ENCODE data around the gene BRPF1. TPM values are rescaled to one million over a fixed set of nuclear protein-coding genes. Genes with fewer than 3 reads are reported as not detected.

Gene BRPF1, protein sequence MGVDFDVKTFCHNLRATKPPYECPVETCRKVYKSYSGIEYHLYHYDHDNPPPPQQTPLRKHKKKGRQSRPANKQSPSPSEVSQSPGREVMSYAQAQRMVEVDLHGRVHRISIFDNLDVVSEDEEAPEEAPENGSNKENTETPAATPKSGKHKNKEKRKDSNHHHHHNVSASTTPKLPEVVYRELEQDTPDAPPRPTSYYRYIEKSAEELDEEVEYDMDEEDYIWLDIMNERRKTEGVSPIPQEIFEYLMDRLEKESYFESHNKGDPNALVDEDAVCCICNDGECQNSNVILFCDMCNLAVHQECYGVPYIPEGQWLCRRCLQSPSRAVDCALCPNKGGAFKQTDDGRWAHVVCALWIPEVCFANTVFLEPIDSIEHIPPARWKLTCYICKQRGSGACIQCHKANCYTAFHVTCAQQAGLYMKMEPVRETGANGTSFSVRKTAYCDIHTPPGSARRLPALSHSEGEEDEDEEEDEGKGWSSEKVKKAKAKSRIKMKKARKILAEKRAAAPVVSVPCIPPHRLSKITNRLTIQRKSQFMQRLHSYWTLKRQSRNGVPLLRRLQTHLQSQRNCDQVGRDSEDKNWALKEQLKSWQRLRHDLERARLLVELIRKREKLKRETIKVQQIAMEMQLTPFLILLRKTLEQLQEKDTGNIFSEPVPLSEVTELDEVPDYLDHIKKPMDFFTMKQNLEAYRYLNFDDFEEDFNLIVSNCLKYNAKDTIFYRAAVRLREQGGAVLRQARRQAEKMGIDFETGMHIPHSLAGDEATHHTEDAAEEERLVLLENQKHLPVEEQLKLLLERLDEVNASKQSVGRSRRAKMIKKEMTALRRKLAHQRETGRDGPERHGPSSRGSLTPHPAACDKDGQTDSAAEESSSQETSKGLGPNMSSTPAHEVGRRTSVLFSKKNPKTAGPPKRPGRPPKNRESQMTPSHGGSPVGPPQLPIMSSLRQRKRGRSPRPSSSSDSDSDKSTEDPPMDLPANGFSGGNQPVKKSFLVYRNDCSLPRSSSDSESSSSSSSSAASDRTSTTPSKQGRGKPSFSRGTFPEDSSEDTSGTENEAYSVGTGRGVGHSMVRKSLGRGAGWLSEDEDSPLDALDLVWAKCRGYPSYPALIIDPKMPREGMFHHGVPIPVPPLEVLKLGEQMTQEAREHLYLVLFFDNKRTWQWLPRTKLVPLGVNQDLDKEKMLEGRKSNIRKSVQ (N-terminal part only)
- total RNA-seq: 10 to 100 TPM in 7 of 8 experiments, 1 to 10 TPM in 1; 9.7 to 22.7 (median 13.6) TPM

DNA sequence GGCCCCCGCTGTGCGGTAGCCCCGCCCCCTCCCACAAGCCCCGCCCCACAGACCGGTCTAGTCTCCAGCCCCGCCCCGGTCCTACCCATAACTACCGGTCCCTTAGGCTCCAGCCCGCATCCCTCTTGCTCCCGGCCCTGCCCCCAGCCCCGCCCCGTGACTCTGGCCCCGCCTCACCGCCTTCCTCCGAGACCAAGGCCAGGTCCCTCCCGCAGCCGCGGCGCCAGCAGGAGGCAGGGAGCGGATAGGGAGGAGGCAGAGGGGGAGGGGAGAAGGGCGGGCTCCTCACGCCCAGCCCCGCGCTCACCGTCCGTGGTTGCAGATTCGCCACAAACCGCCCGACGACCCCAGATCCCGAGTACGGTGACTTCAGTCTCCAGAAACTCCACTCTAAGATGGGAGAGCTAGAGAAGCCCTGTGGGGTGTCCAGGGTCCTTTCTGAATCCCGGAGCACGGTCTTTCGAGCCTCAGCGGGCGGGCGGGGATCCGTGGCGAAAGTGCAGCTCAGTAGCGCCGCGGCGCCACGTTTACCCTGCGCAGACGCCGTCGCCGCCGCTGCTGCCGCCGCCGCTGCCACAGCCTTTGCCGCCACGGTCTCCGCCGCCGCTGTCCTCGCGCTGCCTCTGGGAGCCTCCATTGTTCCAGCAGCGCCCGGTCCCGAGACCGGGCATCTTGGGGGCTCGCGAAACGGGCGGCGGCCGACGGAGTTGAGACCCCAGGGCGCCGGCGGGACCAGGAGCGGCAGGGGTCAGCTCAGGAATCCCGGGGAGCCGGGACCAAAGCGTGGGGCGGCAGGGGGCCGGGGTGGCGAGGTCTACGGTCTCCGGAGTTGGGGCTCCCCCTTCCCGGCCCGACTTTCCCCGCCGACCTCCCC is at the start of gene BRPF1:
Gene BRPF1 (plus strand): TSS at position 530 of the 874 bp plus-strand sequence. CDS start 2,406 bp downstream, outside the sequence.
- ATAC-seq (replicated peaks in 6 of 8): peak; percentile 89 to 98 (median 98)
- 0% methylated on average over 2 of the region's 88 CpGs; no CpG with 5 or more reads in 9 of the 10 experiments for WGBS, 10 experiments
- Histone ChIP-seq H3K4me3 (peak within 1 kb of the TSS; percentile 64 to 90 (median 84)), H3K4me1 (replicated peaks in 1 of 2) (peaks cover 7 to 8% of the 10 kb centered on the region in 2 donors), H3K27ac (peak within 1 kb of the TSS; percentile 100)
- in situ Hi-C loops (cut with MboI; ENCODE audit: low pct_unique_long_range_greater_than_20kb in 2 of 9, low sequenced_read_pairs in 9 of 9, unreplicated experiment in 9 of 9): no loop called here

DNA sequence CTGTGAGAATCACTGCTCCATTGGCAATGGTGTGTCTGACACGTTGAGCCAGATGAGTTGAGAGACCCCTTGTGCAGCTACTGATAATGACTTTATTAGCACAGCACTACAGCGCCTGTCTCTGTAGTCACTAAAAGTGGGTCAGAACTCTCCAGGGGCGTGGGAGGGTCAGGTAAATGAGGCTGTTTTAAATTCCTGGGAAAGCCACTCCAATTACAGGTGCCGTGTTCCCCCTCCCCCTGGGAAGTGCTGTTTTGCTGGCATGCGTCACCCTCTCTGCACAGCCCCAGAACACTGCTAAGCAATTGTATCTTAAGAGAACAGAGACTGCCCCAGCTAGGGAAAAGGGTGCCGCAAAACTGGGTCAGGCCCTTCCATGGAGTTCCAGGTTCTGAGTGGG is 49.4 kb upstream of the BRPF1 start:
- 33 to 100% (median 78%) methylated on average over 1 to 4 of the region's 6 CpGs; no CpG with 5 or more reads in 3 of the 10 experiments for WGBS, 10 experiments
- H3K4me3 ChIP-seq: no peak overlapping the region
- in situ Hi-C loops (cut with MboI; ENCODE audit: low pct_unique_long_range_greater_than_20kb in 2 of 9, low sequenced_read_pairs in 9 of 9, unreplicated experiment in 9 of 9): no loop called here
- no peak for ATAC-seq (replicated peaks in 6 of 8)
- H3K27ac ChIP-seq: no peak overlapping the region
- no peaks in the 10 kb centered on the region for H3K4me1 ChIP-seq (replicated peaks in 1 of 2)

DNA sequence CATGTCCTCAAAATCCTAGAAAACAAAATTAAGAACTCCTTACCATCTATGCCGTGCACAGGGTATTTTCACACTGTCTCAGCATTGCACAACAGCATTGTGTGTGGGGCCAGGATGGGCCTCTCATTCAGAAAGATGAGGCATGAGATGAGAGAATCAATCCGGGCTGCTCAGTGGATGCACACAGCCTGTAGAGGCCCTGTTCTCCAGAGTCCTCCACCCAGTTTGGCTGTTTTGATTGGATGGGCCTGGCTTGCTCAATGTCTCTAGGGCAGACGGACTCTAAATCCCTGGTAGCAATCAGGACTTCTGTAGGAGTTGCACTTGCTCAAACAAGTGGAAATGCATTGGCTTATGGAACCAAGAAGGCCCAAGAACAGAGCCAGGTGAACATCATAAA is 48.1 kb upstream of the BRPF1 start:
- no peak overlapping the region for H3K27ac ChIP-seq
- 50 to 100% (median 93%) methylated on average over 1 to 3 of the region's 3 CpGs; no CpG with 5 or more reads in 6 of the 10 experiments for whole genome bisulfite sequencing, 10 experiments
- in situ Hi-C loops (cut with MboI; ENCODE audit: low pct_unique_long_range_greater_than_20kb in 2 of 9, low sequenced_read_pairs in 9 of 9, unreplicated experiment in 9 of 9): no loop called here
- ATAC-seq (replicated peaks in 6 of 8): peak in 1 of 8 experiments; percentile 33
- no peaks in the 10 kb centered on the region for H3K4me1 ChIP-seq (replicated peaks in 1 of 2)
- no peak overlapping the region for H3K4me3 ChIP-seq

DNA sequence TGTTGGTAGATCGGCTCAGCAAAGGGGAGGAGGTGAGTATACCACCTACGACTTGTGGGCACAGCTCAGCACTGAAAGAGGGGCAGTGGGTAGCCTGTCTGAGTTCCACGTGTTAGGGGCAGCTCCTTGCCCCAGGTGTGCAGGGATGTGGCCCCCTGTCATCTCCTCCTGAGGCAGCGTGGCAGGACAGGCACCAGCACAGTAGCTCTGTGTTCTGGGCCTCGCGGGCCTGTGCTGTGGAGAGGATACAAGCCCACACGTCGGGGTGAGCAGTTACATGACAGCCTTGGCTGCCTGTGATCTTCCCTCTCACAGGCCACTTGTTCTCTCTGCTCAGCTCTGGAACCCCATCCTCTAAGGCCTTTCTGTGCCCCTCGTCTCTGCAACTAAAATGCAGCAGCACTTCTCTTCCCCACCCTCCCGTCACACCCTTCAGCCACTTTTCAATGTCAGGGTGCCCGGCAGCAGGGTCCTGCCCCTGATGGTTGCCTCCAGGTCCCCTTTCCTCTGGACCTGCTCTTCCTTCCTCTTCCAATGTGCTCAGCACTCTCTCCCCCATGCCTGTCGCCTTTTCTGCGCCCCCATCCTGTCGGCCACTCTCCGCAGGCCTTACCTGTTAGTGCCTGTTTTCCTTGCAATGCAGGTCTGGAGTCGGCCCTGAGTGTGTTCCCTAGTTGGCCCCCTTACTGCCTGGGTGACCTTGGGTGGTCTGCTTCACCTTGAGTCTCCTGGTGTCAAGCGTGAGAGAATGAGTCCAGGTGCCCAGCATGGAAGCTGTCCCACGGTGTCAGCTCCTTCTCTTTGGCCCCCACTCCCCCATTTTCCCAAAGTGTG is 46.1 kb upstream of the BRPF1 start:
- H3K4me3 ChIP-seq: no peak overlapping the region
- in situ Hi-C loops (cut with MboI; ENCODE audit: low pct_unique_long_range_greater_than_20kb in 2 of 9, low sequenced_read_pairs in 9 of 9, unreplicated experiment in 9 of 9): no loop called here
- no peaks in the 10 kb centered on the region for H3K4me1 ChIP-seq (replicated peaks in 1 of 2)
- no peak overlapping the region for H3K27ac ChIP-seq
- ATAC-seq (replicated peaks in 6 of 8): no peak
- WGBS, 10 experiments: 79 to 100% (median 92%) methylated on average over 1 to 7 of the region's 18 CpGs; no CpG with 5 or more reads in 2 of the 10 experiments

DNA sequence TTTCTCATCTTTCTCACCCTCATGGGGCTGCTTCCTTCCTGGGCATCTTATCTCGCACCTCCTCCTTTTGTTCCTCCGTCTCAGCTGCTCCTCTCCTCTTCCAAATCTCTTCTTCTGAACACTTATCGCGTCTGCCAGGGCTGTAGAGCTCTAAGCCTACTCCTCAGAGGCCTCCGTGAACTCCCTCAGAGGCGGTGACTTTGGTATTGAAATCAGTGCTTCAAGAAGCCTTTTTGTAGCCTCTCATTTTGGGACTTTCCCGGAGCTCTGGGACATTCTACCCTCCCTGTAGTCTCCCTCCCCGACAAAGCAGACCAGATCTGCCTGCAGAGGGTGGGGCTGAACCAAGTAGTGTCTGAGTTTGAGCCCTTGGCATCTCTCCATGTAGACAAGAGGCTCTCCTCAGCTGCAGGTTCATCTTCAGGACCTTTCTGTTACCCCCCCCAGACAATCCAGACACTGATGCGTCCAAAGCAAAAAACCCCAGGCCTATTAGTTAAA is 45.4 kb upstream of the BRPF1 start:
- in situ Hi-C loops (cut with MboI; ENCODE audit: low pct_unique_long_range_greater_than_20kb in 2 of 9, low sequenced_read_pairs in 9 of 9, unreplicated experiment in 9 of 9): no loop called here
- ATAC-seq (replicated peaks in 6 of 8): peak in 1 of 8 experiments; percentile 53
- no peak overlapping the region for H3K4me3 ChIP-seq
- no peaks in the 10 kb centered on the region for H3K4me1 ChIP-seq (replicated peaks in 1 of 2)
- whole genome bisulfite sequencing, 10 experiments: 91 to 100% (median 100%) methylated on average over 1 to 5 of the region's 9 CpGs; no CpG with 5 or more reads in 2 of the 10 experiments
- H3K27ac ChIP-seq: no peak overlapping the region

DNA sequence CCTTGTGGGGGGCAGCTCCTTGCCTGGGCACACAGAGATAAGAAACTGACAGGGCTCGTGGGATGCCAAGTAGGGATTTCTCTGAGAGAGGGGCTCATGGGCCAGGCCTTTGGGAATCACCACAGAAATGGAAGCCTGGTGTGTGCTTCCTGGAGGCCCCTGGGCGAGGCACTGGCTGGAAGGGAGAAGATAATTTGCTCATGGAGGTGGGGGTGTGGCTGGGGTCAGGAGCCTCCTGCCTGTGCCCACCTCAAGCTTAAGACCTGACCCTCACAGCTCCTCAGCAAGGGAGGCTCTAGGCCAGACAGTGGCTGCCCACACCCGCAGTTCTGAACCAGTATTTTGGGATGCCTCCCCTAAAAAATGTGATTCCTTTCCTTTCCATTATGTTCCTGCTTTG is 44.8 kb upstream of the BRPF1 start:
- no peak overlapping the region for H3K4me3 ChIP-seq
- no peaks in the 10 kb centered on the region for H3K4me1 ChIP-seq (replicated peaks in 1 of 2)
- ATAC-seq (replicated peaks in 6 of 8): no peak
- no peak overlapping the region for H3K27ac ChIP-seq
- in situ Hi-C loops (cut with MboI; ENCODE audit: low pct_unique_long_range_greater_than_20kb in 2 of 9, low sequenced_read_pairs in 9 of 9, unreplicated experiment in 9 of 9): no loop called here
- 62 to 100% (median 100%) methylated on average over 1 to 2 of the region's 3 CpGs; no CpG with 5 or more reads in 4 of the 10 experiments for WGBS, 10 experiments

DNA sequence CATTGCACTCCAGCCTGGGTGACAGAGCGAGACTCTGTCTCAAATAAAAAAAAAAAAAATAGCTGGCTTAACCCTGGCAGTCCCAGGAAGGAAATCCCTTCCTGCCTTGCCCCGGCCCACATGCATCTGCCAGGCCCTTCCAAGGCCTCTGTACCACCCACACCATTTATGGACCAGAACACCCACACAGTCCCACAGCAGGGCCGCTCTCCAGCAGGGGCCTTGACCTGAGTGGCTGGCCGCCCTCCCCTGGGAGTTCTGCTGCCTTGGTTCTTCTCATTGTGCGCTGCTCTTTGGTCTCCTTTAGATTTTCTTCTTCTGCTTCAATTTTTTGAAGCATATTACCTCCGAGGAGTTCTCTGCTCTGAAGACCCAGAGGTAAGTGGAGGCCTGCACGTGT is 44.0 kb upstream of the BRPF1 start:
- H3K27ac ChIP-seq: no peak overlapping the region
- WGBS, 10 experiments: 67 to 100% (median 100%) methylated on average over 1 to 5 of the region's 7 CpGs; no CpG with 5 or more reads in 4 of the 10 experiments
- ATAC-seq (replicated peaks in 6 of 8): no peak
- no peaks in the 10 kb centered on the region for H3K4me1 ChIP-seq (replicated peaks in 1 of 2)
- H3K4me3 ChIP-seq: no peak overlapping the region
- in situ Hi-C loops (cut with MboI; ENCODE audit: low pct_unique_long_range_greater_than_20kb in 2 of 9, low sequenced_read_pairs in 9 of 9, unreplicated experiment in 9 of 9): no loop called here

DNA sequence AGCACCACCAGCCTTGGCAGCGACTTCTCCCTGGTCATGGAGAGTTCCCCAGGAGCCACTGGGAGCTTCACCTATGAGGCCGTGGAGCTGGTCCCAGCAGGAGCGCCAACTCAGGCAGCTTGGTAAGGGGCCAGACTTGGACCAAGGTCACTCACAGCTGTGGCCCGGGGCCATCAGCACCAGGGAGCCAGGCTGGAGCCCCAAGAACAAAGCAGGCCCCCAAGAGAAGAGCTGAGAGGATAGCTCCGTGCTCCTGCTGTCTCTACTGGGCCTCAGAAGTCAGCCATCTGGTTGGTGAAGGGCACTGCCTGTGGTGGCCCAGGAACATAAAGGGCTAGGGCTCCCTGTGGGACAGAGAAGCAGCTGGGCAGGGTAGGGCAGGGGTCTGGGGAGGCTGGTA is 42.6 kb upstream of the BRPF1 start:
- 80 to 100% (median 98%) methylated on average over 1 to 4 of the region's 5 CpGs; no CpG with 5 or more reads in 4 of the 10 experiments for WGBS, 10 experiments
- ATAC-seq (replicated peaks in 6 of 8): no peak

DNA sequence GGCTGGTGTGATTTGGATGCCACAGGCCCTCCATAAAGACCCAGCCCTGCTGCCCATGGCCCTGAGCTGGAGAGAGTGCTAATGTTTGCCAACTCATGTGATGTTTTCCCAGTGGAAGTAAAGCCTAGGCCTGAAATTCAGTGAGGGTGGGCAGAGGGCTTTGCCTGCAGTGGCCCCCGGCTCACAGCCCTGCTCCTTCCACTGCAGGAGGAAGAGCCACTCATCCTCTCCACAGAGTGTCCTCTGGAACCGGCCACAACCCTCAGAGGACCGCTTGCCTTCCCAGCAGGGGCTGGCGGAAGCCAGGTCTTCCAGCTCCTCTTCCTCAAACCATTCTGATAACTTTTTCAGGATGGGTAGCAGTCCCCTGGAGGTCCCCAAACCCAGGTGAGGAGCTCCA is 41.8 kb upstream of the BRPF1 start:
- no peak overlapping the region for H3K4me3 ChIP-seq
- in situ Hi-C loops (cut with MboI; ENCODE audit: low pct_unique_long_range_greater_than_20kb in 2 of 9, low sequenced_read_pairs in 9 of 9, unreplicated experiment in 9 of 9): no loop called here
- H3K27ac ChIP-seq: no peak overlapping the region
- no peak for ATAC-seq (replicated peaks in 6 of 8)
- WGBS, 10 experiments: 100% methylated on average over 1 to 2 of the region's 4 CpGs; no CpG with 5 or more reads in 8 of the 10 experiments
- peaks cover 0 to 1% of the 10 kb centered on the region in 2 donors for H3K4me1 ChIP-seq (replicated peaks in 1 of 2)

More for the DNA sequence above, 42.6 kb upstream of the BRPF1 start:
- in situ Hi-C loops (cut with MboI; ENCODE audit: low pct_unique_long_range_greater_than_20kb in 2 of 9, low sequenced_read_pairs in 9 of 9, unreplicated experiment in 9 of 9): no loop called here
- no peak overlapping the region for H3K27ac ChIP-seq
- no peak overlapping the region for H3K4me3 ChIP-seq
- H3K4me1 ChIP-seq (replicated peaks in 1 of 2): no peaks in the 10 kb centered on the region

DNA sequence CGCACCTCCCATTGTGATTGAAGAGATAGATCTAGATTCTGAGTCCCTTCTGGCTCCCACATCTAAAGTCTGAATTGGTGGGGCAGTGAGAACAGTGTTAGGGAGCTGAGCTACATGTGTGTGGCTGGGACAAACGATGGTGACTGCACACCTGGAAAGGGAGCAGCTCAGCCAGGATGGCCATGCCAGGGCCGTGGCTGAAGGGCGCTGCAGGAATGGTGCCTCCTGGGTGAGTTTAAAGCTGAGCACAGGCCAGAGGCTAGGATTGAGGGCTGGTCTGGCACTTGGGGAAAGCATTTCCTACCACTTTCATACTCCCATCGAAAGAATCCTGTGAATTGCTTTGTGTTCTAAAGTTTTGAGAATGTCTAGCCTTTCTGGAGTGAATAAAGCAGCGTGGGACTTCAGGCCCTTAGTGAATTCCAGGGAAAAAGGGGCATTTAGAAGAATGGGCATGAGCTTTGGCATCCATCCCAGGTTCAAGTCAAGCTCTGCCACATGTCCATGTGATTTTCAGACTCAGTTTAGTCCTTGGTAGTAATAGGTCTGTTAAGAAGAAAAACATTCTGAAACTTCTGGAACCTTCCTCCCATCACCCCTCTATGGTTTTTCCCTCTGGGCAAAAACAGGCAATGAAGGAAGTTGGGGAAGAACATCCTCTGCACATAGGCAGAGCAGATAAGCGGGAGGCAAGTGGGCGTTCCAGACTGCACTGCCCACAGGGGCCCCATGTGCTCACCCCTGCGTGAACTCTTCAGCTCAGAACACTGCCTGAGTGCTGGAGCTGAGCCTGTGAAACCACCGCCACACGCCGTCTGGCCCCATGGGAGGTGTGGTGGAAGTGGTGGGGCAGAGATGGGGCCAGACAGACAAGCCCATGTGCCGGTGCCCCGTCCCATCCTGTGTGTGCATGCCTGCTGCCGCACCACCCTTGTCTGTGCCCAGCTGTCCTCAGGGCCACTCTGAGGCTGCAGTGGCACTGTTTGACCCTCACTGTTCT is 40.8 kb upstream of the BRPF1 start:
- H3K4me1 ChIP-seq (replicated peaks in 1 of 2): peaks cover 5% of the 10 kb centered on the region in 2 donors
- 88 to 100% (median 92%) methylated on average over 1 to 6 of the region's 15 CpGs; no CpG with 5 or more reads in 3 of the 10 experiments for WGBS, 10 experiments
- H3K4me3 ChIP-seq: no peak overlapping the region
- in situ Hi-C loops (cut with MboI; ENCODE audit: low pct_unique_long_range_greater_than_20kb in 2 of 9, low sequenced_read_pairs in 9 of 9, unreplicated experiment in 9 of 9): no loop called here
- ATAC-seq (replicated peaks in 6 of 8): peak in 2 of 8 experiments; percentile 44 to 74
- H3K27ac ChIP-seq: no peak overlapping the region
